ENCODE results near the gene TMEM201. TPM values are rescaled to one million over a fixed set of nuclear protein-coding genes. Genes with fewer than 3 reads are reported as not detected.

Gene TMEM201
- total RNA-seq, 4 donors from 2014 or later = 6.8 to 10.5 (median 8.2) TPM

DNA sequence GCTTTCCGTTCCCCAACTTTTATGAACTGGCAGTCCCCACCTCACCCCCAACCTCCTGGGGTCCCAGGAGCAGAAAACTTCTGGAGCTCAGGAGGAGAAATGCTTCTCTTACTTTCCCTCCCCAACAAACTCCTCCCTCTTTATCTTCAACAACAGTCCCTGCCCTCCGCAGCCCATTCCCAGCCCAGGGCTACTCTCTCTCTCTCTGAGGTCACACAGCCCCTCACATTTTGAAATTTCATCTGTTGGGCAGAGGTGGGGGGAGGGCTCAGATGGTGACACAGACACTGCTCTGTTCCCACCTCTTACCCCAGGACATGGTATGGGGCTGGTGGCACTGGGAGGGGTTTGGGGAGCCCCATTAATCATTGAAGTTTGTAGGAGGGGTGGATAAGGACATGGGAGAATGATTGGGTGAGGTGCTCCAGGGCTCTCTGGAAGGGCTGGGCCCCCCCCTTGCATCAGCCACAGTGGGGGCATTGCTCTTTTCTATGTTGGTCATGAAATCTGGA, 68.9 kb downstream of the TMEM201 start:
- intact Hi-C loops (cut with DNase I) = no loop called here
- Histone ChIP-seq H3K27ac (replicated peaks in 1 of 4) (no peak overlapping the region), H3K36me3 (no peaks in the 10 kb centered on the region), H3K4me3 (no peak overlapping the region), H3K27me3 (peaks cover 0 to 29% (median 6%) of the 10 kb centered on the region in 4 donors), H3K9me3 (no peaks in the 10 kb centered on the region), H3K4me1 (peaks cover under 1 to 8% (median 5%) of the 10 kb centered on the region in 4 donors)
- no peak for DNase-seq (ENCODE audit: extremely low spot score)
- WGBS = 81% methylated on average over 2 of the region's 2 CpGs
- TF ChIP-seq POLR2AphosphoS5 (IDR thresholded peaks at IDR 0.05) (no peak), EP300 (IDR thresholded peaks at IDR 0.05) (no peak), POLR2A (IDR thresholded peaks at IDR 0.05; ENCODE audit: low read depth) (no peak)
- TF ChIP-seq, protein P1, sequence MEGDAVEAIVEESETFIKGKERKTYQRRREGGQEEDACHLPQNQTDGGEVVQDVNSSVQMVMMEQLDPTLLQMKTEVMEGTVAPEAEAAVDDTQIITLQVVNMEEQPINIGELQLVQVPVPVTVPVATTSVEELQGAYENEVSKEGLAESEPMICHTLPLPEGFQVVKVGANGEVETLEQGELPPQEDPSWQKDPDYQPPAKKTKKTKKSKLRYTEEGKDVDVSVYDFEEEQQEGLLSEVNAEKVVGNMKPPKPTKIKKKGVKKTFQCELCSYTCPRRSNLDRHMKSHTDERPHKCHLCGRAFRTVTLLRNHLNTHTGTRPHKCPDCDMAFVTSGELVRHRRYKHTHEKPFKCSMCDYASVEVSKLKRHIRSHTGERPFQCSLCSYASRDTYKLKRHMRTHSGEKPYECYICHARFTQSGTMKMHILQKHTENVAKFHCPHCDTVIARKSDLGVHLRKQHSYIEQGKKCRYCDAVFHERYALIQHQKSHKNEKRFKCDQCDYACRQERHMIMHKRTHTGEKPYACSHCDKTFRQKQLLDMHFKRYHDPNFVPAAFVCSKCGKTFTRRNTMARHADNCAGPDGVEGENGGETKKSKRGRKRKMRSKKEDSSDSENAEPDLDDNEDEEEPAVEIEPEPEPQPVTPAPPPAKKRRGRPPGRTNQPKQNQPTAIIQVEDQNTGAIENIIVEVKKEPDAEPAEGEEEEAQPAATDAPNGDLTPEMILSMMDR (IDR thresholded peaks at IDR 0.05) = no peak

DNA sequence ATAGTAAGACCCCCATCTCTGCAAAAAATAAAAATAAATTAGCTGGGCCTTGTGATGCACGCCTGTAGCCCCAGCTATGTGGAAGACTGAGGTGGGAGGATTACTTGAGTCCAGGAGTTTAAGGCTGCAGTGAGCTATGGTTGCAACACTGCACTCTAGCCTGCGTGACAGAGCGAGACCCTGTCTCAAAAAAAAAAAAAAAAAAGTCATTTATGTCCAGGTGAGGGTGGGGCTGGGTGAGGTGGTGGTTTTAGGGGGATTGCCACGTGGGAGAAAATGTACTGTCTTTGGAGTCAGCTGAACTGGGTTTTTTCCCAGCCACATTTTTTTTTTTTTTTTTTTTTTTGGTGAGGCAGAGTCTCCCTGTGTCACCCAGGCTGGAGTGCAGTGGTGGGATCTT, 69.5 kb downstream of the TMEM201 start:
- Histone ChIP-seq H3K27ac (replicated peaks in 1 of 4) (no peak overlapping the region), H3K4me3 (no peak overlapping the region), H3K36me3 (no peaks in the 10 kb centered on the region), H3K4me1 (peaks cover 0 to 2% (median 0%) of the 10 kb centered on the region in 4 donors), H3K9me3 (no peaks in the 10 kb centered on the region), H3K27me3 (peaks cover 0 to 23% (median 2%) of the 10 kb centered on the region in 4 donors)
- TF ChIP-seq, protein P1 (IDR thresholded peaks at IDR 0.05) = no peak
- WGBS = 81% methylated on average over 4 of the region's 4 CpGs
- DNase-seq (ENCODE audit: extremely low spot score) = no peak
- intact Hi-C loops (cut with DNase I) = no loop called here

DNA sequence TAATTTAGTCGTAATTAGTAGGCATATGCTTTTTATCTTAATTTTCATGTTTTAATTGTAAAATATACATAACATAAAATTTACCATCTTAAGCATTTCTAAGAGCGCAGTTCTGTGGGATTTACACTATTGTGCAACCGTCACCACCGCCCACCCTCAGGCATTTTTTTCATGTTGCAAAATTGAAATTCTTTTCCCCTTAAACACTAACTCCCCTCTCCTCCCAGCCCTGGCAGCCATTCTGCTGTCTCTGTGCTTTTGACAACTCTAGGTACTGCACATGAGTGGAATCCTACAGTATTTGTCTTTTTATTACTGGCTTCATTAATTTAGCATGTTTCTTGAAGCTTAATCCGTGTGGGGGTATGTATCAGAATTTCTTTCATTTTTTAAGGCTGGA, 70.6 kb downstream of the TMEM201 start:
- H3K27me3 ChIP-seq = peaks cover 0 to 11% (median 0%) of the 10 kb centered on the region in 4 donors
- DNase-seq (ENCODE audit: extremely low spot score) = no peak
- no peaks in the 10 kb centered on the region for H3K4me1 ChIP-seq
- no peaks in the 10 kb centered on the region for H3K9me3 ChIP-seq
- intact Hi-C loops (cut with DNase I) = no loop called here
- 65% methylated on average over 5 of the region's 5 CpGs for WGBS
- no peak overlapping the region for H3K27ac ChIP-seq (replicated peaks in 1 of 4)
- no peaks in the 10 kb centered on the region for H3K36me3 ChIP-seq
- TF ChIP-seq EP300 (IDR thresholded peaks at IDR 0.05) (no peak), POLR2A (IDR thresholded peaks at IDR 0.05; ENCODE audit: low read depth) (no peak), POLR2AphosphoS5 (IDR thresholded peaks at IDR 0.05) (no peak)
- TF ChIP-seq, protein P1 (IDR thresholded peaks at IDR 0.05) = no peak
- H3K4me3 ChIP-seq = no peak overlapping the region

DNA sequence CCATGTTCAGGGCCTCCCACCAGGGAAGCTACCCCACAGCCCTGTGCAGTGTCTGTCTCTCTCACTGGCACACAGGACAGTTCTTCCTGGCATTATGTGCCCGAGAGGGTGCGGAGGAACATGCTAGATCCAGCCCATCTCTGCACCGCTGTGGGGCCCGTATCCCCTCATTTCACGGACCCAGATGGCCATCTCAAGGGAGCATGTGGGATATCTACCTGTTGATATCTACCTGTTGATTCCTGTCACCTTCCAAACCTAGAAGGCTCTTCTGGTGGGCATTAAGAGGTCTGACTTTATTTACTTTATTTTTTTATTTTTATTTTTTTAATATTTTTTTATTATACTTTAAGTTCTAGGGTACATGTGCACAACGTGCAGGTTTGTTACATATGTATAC, 74.5 kb downstream of the TMEM201 start:
- DNase-seq (ENCODE audit: extremely low spot score) = no peak
- Histone ChIP-seq H3K9me3 (no peaks in the 10 kb centered on the region), H3K27me3 (peaks cover 0 to 32% (median 0%) of the 10 kb centered on the region in 4 donors), H3K36me3 (no peaks in the 10 kb centered on the region), H3K4me3 (no peak overlapping the region), H3K27ac (replicated peaks in 1 of 4) (no peak overlapping the region), H3K4me1 (no peaks in the 10 kb centered on the region)
- intact Hi-C loops (cut with DNase I) = no loop called here
- WGBS = 91% methylated on average over 6 of the region's 6 CpGs
- TF ChIP-seq, protein P1 (IDR thresholded peaks at IDR 0.05) = no peak
- TF ChIP-seq POLR2AphosphoS5 (IDR thresholded peaks at IDR 0.05) (no peak), POLR2A (IDR thresholded peaks at IDR 0.05; ENCODE audit: low read depth) (no peak), EP300 (IDR thresholded peaks at IDR 0.05) (no peak)

Other genes with a start within 250 kb of the TMEM201 start
- 10 to 100 TPM in 1 of 4 donors, 1 to 10 TPM in 3; 5.1 to 15.6 (median 8.9) TPM for gene SLC25A33, start 49.4 kb upstream of the TMEM201 start, total RNA-seq
- gene PIK3CD, start 62.8 kb downstream of the TMEM201 start, total RNA-seq = 10 to 100 TPM in 3 of 4 donors, 1 to 10 TPM in 1; 7.9 to 30.4 (median 13.9) TPM
- 100 to 1,000 TPM in 1 of 4 donors, 10 to 100 TPM in 3; 47.1 to 109 (median 72.3) TPM for gene CLSTN1, start 235.1 kb downstream of the TMEM201 start, total RNA-seq